ENCODE measurements around the gene NEUROG1. TPM values are rescaled to one million over a fixed set of nuclear protein-coding genes. Genes with fewer than 3 reads are reported as not detected.

NEUROG1 gene
- total RNA-seq, 1 donor = not detected

DNA sequence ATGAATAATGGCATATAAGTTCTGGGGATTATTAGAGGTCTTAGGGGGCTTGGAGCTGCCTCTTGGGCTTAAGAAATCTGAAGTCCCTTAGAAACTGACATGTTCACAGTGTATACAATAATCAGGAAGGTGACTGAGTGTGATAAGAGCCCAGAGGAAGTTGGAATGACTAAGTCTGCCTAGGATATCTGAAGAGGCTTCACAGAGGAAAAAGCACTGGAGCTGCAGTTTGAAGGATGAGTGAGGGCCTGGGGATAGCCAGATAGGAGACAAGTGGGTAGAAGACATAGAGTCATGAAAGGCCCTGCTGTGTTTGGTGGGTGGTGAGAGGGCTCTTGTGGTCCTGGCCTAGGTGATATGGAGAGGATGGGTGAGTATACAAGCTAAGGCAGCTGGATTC is 8.8 kb downstream of the NEUROG1 start:
- DNase-seq (ENCODE audit: low read depth) = no peak
- TF ChIP-seq, protein P1, sequence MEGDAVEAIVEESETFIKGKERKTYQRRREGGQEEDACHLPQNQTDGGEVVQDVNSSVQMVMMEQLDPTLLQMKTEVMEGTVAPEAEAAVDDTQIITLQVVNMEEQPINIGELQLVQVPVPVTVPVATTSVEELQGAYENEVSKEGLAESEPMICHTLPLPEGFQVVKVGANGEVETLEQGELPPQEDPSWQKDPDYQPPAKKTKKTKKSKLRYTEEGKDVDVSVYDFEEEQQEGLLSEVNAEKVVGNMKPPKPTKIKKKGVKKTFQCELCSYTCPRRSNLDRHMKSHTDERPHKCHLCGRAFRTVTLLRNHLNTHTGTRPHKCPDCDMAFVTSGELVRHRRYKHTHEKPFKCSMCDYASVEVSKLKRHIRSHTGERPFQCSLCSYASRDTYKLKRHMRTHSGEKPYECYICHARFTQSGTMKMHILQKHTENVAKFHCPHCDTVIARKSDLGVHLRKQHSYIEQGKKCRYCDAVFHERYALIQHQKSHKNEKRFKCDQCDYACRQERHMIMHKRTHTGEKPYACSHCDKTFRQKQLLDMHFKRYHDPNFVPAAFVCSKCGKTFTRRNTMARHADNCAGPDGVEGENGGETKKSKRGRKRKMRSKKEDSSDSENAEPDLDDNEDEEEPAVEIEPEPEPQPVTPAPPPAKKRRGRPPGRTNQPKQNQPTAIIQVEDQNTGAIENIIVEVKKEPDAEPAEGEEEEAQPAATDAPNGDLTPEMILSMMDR (IDR thresholded peaks at IDR 0.05; ENCODE audit: insufficient read depth, low read length) = no peak
- H3K4me3 ChIP-seq (ENCODE audit: low read depth, low read length) = no peak overlapping the region

DNA sequence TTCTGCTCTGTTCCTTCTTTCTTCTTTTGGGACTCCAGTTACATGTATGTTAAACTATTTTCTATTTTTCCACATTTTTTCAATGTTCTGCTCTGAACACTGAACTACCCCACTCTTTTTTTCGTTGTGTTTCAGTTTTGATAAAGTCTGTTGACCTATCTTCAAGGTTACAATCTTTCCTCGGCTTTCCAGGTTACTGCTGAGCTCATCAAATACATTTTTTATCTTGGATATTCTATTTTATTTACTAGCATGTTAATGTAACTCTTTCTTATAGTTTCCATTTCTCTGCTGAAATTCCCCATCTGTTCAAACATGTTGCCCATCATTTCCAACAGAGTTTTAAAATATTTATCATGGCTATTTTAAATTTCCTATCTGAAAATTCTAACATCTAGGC is 13.8 kb downstream of the NEUROG1 start:
- TF ChIP-seq, protein P1 (IDR thresholded peaks at IDR 0.05; ENCODE audit: insufficient read depth, low read length) = no peak
- DNase-seq (ENCODE audit: low read depth) = no peak
- H3K4me3 ChIP-seq (ENCODE audit: low read depth, low read length) = no peak overlapping the region

DNA sequence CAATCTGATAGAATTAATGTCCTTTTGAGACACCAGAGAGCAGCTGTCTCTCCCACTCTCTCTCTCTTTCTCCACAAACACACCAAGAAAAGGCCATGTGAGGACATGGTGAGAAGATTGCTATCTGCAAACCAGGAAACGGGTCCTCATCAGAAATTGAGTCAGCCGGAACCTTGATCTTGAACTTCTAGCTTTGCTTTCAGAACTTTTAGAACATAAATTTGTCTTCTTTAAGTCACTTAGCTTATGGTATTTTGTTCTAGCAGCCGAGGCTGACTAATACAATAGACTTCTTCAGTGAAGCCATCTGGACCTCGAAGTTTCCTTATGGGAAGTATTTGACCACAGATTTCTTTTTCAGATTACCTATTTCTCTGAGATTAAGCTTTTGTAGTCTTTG is 18.1 kb downstream of the NEUROG1 start:
- TF ChIP-seq, protein P1 (IDR thresholded peaks at IDR 0.05; ENCODE audit: insufficient read depth, low read length) = no peak
- no peak for DNase-seq (ENCODE audit: low read depth)

DNA sequence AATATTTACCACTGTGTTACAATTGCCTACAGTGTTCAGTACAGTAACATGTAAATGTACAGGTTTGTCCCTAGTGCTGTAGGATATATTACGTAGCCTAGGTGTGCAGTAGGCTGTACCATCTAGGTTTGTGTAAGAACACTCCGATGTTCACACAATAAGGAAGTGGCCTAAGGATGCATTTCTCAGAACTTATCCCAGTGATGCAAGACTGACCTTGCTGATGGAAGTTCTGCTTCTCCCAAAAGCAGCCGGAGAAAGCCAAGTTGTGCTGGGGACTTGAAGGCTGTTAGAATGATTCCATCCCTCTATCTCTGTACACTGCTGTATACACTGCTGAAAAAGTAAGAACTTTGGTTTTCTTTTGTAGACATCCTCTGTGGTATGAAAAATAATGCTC is 21.6 kb downstream of the NEUROG1 start:
- TF ChIP-seq, protein P1 (IDR thresholded peaks at IDR 0.05; ENCODE audit: insufficient read depth, low read length) = no peak
- DNase-seq (ENCODE audit: low read depth) = no peak
- no peak overlapping the region for H3K4me3 ChIP-seq (ENCODE audit: low read depth, low read length)

More for the DNA sequence above, 18.1 kb downstream of the NEUROG1 start:
- H3K4me3 ChIP-seq (ENCODE audit: low read depth, low read length) = no peak overlapping the region

DNA sequence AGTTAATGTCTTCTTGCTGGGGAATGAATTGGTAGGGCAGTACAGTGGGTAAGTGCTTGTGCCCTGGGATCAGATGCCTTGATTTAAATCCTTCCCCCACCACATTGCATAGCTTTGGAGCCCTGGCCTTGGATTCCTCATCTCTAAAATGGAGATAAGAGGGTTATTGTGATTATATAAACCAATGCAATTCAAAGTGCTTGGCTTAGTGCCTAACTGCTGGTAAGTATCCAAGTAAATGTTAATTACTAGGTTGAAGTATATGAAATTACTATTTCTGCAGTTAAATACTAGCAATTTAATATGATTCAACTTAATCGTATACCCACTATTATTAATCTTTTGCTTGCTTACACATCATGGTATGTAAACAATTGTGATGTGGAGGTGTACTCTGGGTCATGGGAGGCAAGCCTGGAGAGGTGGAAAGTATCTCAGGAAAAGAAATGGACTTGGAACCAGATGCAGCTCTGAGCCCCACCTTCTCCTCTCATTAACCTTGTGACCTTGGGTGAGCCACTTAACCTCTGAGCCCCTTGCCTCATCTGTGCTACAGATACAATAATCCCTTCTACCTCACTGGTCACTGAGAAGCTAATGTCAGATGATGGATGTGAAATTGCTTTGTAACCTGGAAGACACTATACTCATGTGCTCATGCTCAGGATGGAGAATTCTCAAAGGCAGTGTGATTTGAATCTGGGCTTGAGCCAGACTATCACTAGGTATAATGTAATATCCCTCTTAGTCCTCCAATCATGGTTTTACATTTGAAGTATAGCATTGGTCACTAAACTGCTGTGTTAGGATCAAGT is 23.8 kb downstream of the NEUROG1 start:
- no peak for DNase-seq (ENCODE audit: low read depth)
- no peak overlapping the region for H3K4me3 ChIP-seq (ENCODE audit: low read depth, low read length)
- TF ChIP-seq, protein P1 (IDR thresholded peaks at IDR 0.05; ENCODE audit: insufficient read depth, low read length) = no peak

DNA sequence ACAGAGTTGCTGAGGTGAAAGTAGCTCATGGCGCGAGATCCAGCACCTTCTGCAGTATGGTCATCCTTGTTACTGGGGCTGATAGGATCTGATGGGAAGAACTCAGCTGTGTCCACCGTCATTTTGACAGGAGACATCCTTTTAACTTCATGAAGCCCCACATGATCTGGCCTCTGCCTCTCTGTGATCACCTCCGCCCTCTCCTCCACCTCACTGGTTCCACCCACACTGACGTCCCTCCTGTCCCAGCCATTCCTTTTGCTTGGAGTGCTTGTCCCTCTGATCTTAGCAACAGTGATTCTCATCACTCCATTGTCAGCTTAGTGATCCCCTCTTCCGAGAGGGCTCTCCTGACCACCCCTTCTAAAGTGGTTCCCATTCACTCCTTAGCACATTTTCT is 25.8 kb downstream of the NEUROG1 start:
- no peak for DNase-seq (ENCODE audit: low read depth)
- no peak overlapping the region for H3K4me3 ChIP-seq (ENCODE audit: low read depth, low read length)
- TF ChIP-seq, protein P1 (IDR thresholded peaks at IDR 0.05; ENCODE audit: insufficient read depth, low read length) = no peak

Measured in fibroblast of the aortic adventitia (primary cell).